ENCODE data around the gene SAMM50.

The SAMM50 gene

DNA sequence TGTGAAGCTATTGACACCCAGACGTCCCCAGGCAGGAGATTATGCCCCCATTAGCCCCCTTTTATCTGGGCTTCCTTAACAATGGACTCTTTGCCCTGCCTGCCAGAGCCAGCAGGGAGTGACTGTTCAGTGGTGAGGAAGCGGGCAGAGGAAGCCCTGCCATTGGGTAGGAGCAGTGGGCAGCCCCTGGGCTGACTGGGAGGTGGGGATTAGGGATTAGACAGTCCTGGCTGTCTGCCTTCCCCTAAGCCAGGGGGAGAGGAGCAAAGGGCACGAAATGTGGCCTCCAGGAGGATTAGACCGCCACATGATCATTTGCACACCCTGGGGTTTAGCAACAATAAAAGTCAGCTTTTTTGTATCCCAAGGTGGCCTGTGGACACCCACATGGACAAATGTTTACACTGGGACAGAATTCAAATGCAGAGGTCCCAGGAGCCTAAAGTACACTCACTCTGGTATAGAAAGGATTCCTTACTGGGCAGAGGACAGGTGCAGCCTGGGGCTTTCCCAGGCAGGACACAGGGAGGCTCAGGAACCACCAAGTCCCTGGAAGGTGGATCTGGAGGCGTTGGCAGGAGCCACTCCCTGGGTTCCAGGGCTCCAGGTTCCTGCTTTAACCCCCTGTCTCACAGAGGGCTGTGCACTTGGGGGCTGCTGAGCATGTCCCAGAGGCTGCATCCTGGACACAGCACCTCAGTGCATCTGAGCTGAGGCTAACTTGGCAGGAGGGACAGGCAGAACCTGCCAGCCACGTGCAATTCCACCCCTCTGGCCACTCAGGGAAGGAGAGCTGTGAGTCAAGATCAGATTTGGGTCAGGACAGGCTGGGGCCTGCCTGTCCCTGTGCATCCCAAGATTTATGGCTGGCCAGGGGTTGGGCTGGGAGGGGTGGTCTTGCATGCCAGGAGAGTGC is 29.6 kb upstream of the SAMM50 start:
- no peak for DNase-seq (ENCODE audit: low read depth)
- TF ChIP-seq CTCF (IDR thresholded peaks at IDR 0.05; ENCODE audit: control insufficient read depth, extremely low read depth, insufficient read depth) = no peak
- no peak overlapping the region for H3K4me3 ChIP-seq (ENCODE audit: low read depth, low read length)

- TF ChIP-seq CTCF (IDR thresholded peaks at IDR 0.05; ENCODE audit: control insufficient read depth, extremely low read depth, insufficient read depth) = no peak
- no peak for DNase-seq (ENCODE audit: low read depth)
- no peak overlapping the region for H3K4me3 ChIP-seq (ENCODE audit: low read depth, low read length)
Observed at GRCh38 chr22:43926349-43926710, 28.9 kb upstream of the SAMM50 start.

DNA sequence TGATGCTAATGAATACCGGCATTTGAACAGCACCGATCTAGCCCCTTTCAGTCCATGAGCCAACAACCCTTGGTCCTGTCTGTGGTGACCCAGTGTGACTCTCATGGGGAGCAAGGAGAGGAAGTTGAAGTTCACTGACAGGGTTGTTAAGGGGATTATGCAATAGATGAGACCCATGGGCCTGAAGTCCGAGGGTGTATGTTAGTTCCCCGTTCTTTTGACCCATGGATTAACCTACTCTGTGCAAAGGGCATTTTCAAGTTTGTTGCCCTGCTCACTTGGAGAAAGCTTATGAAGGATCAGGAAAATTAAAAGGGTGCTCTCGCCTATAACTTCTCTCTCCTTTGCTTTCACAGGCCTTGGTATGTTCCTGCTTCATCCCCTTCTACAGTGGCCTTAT is 26.8 kb upstream of the SAMM50 start:
- no peak for TF ChIP-seq CTCF (IDR thresholded peaks at IDR 0.05; ENCODE audit: control insufficient read depth, extremely low read depth, insufficient read depth)
- no peak for DNase-seq (ENCODE audit: low read depth)
- H3K4me3 ChIP-seq (ENCODE audit: low read depth, low read length) = no peak overlapping the region

DNA sequence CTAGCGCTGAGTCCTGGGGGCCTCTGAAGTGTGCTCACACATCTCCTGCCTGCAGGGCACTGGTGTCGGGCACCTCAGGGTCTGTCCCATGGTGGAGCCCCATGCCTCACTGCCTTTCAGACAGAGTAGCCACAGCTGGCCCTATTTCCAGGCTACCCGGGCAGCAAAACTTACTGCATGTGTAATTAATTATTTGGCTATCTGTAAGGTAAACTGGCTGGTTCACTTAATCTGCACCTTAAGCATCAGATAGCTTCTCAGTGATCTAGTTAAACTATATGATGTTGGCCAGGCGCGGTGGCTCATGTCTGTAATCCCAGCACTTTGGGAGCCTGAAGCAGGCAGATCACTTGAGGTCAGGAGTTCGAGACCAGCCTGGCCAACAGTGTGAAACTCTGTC is 26.3 kb upstream of the SAMM50 start:
- no peak for DNase-seq (ENCODE audit: low read depth)
- TF ChIP-seq CTCF (IDR thresholded peaks at IDR 0.05; ENCODE audit: control insufficient read depth, extremely low read depth, insufficient read depth) = no peak
- H3K4me3 ChIP-seq (ENCODE audit: low read depth, low read length) = no peak overlapping the region

DNA sequence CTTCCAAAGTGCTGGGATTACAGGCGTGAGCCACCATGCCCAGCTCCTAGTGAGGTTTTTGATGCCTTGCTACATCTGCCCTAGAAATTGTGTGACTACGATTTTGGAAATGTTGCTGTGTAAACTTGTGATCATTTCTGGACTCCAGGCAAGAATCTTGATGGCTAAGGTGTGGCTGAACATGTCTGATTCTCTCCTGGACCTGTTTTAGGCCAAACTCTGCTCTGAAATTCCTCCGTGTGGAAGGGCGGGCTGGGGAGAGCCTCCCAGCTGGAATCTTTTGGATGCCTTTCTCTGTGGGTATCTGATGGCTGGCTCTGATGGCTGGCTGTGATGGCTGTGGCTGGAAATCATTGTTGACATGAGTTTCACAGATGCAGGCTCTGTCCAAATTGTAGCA is 23.5 kb upstream of the SAMM50 start:
- DNase-seq (ENCODE audit: low read depth) = no peak
- H3K4me3 ChIP-seq (ENCODE audit: low read depth, low read length) = no peak overlapping the region
- no peak for TF ChIP-seq CTCF (IDR thresholded peaks at IDR 0.05; ENCODE audit: control insufficient read depth, extremely low read depth, insufficient read depth)

DNA sequence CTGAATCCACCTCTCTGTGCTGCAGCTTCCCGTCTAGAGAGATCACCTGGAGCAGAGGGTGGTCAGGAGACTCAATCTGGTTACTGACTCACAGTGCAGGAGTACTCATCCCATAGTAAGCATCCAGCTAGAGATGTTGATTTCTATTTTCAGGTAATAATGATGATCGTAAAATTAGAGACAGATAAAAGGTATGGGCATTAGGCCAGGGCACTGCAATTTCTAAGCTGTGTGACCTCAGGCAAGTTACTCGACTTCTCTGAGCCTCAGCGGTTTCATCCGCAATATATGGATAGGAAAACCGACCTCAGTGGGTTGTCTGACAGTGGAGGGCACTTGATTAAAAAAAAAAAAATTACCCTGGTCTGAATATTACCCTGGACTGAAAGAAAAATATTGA is 13.8 kb upstream of the SAMM50 start:
- TF ChIP-seq CTCF (IDR thresholded peaks at IDR 0.05; ENCODE audit: control insufficient read depth, extremely low read depth, insufficient read depth) = no peak
- no peak for DNase-seq (ENCODE audit: low read depth)
- H3K4me3 ChIP-seq (ENCODE audit: low read depth, low read length) = no peak overlapping the region
